GM23248 (cell line): ENCODE data around the gene MEI4. TPM values are rescaled to one million over a fixed set of nuclear protein-coding genes. Genes with fewer than 3 reads are reported as not detected.

ENCODE experiments used
- DNase-seq: peaks from one replicate; pipeline ENCODE4 v3.0.0-alpha.2; 2015
- H2AFZ ChIP-seq: fragments of 200-600 bp; sonication (generic); 2 replicates; pipeline ENCODE4 v1.6.1; 2016; ENCODE audit warnings: antibody characterized with exemption
- H3F3A ChIP-seq: fragments of 200-600 bp; sonication (generic); 2 replicates; pipeline ENCODE4 v1.6.1; 2016; ENCODE audit warnings: mild to moderate bottlenecking, antibody characterized with exemption, mixed run types; ENCODE audit not compliant: insufficient read depth
- H3K27ac ChIP-seq: fragments of 200-600 bp; sonication (generic); 2 replicates; pipeline ENCODE4 v1.5.1; 2016; ENCODE audit warnings: mild to moderate bottlenecking
- H3K27me3 ChIP-seq: fragments of 200-600 bp; sonication (generic); replicated peaks from 2 replicates; pipeline ENCODE4 v1.6.1; 2016; ENCODE audit warnings: mild to moderate bottlenecking; ENCODE audit not compliant: insufficient read depth
- H3K36me3 ChIP-seq: fragments of 200-600 bp; sonication (generic); 2 replicates; pipeline ENCODE4 v1.6.1; 2016; ENCODE audit warnings: low read depth, mild to moderate bottlenecking
- H3K4me1 ChIP-seq: fragments of 200-600 bp; sonication (generic); 2 replicates; pipeline ENCODE4 v1.6.1; 2016; ENCODE audit warnings: mild to moderate bottlenecking; ENCODE audit not compliant: insufficient read depth
- H3K4me2 ChIP-seq: fragments of 200-600 bp; sonication (generic); one replicate; pipeline ENCODE4 v1.6.1; 2016; ENCODE audit warnings: mild to moderate bottlenecking; ENCODE audit not compliant: unreplicated experiment
- H3K4me3 ChIP-seq: fragments of 200-600 bp; sonication (generic); 2 replicates; pipeline ENCODE4 v1.5.1; 2016; ENCODE audit warnings: mild to moderate bottlenecking
- H3K79me2 ChIP-seq: fragments of 200-600 bp; sonication (generic); 2 replicates; pipeline ENCODE4 v1.6.1; 2016; ENCODE audit warnings: mild to moderate bottlenecking; ENCODE audit not compliant: insufficient read depth
- H3K9ac ChIP-seq: fragments of 200-600 bp; sonication (generic); 2 replicates; pipeline ENCODE4 v1.6.1; 2016; ENCODE audit warnings: mild to moderate bottlenecking
- H3K9me2 ChIP-seq: fragments of 200-600 bp; sonication (generic); 2 replicates; pipeline ENCODE4 v1.6.1; 2016; ENCODE audit warnings: mixed run types, mild to moderate bottlenecking, moderate library complexity; ENCODE audit not compliant: insufficient read depth
- H3K9me3 ChIP-seq: fragments of 200-600 bp; sonication (generic); one replicate; pipeline ENCODE4 v1.6.1; 2017; ENCODE audit warnings: low read depth
- H4K20me1 ChIP-seq: fragments of 200-600 bp; sonication (generic); 2 replicates; pipeline ENCODE4 v1.6.0; 2016; ENCODE audit not compliant: insufficient read depth
- EZH2 ChIP-seq: fragments of 200-600 bp; sonication (generic); IDR thresholded peaks from 2 replicates; pipeline ENCODE4 v1.6.1; 2018; ENCODE audit warnings: antibody characterized with exemption, mild to moderate bottlenecking; ENCODE audit not compliant: insufficient read depth, poor library complexity, severe bottlenecking
- EZH2phosphoT487 ChIP-seq: fragments of 200-600 bp; sonication (generic); IDR thresholded peaks from 2 replicates; pipeline ENCODE4 v1.6.1; 2018; ENCODE audit warnings: antibody characterized with exemption, moderate library complexity, mild to moderate bottlenecking, low read depth; ENCODE audit not compliant: insufficient read depth
- WGBS, 2 experiments: methylation state at CpG; one replicate each; pipeline ENCODE4 v1.1.6; 2015 to 2017; ENCODE audit warnings: low lambda C conversion rate in 2 of 2, low coverage in 1 of 2; ENCODE audit errors: missing lambda C conversion rate in 2 of 2; 5-methylcytosine and 5-hydroxymethylcytosine counted together
- in situ Hi-C: fragments of 300-500 bp; cut with MboI; formaldehyde crosslinking; loops from 2 replicates; pipeline ENCODE4 v1.15.0; 2020
- polyA plus RNA-seq: library from polyadenylated mRNA; unstranded; fragments of >200 nt; fragmentation: Nextera tagmentation; extraction: Ambion mirVana; gene quantifications from 2 replicates; pipeline ENCODE4 v1.2.1, GENCODE V29; 2016
- total RNA-seq: library from RNA; depleted of rRNA; stranded (reverse); fragments of >200 nt; shearing (Covaris generic); gene quantifications from 2 replicates; pipeline ENCODE4 v1.2.3, GENCODE V29; 2014

The MEI4 gene
- total and polyA plus RNA-seq, 2 experiments from 2014 or later, result 0.04 TPM; not detected in 1

GRCh38 chr6:77776441-77776840, 123.6 kb downstream of the MEI4 start:
- Histone ChIP-seq H2AFZ (no peak overlapping the region), H3K79me2 (no peaks in the 10 kb centered on the region), H4K20me1 (no peaks in the 10 kb centered on the region), H3K4me2 (no peak overlapping the region), H3K4me3 (no peak overlapping the region), H3F3A (no peaks in the 10 kb centered on the region), H3K9ac (no peak overlapping the region), H3K9me2 (no peaks in the 10 kb centered on the region), H3K27ac (no peak overlapping the region), H3K9me3 (no peaks in the 10 kb centered on the region), H3K36me3 (no peaks in the 10 kb centered on the region), H3K4me1 (no peaks in the 10 kb centered on the region), H3K27me3 (no peaks in the 10 kb centered on the region)
- DNase-seq, result no peak
- TF ChIP-seq EZH2phosphoT487 (no peak), EZH2 (no peak)
- 0 to 6% methylated on average over 1 of the region's 1 CpG for WGBS, 2 experiments
- in situ Hi-C loops, result no loop called here

- 67 to 74% methylated on average over 4 of the region's 4 CpGs for whole genome bisulfite sequencing, 2 experiments
- Histone ChIP-seq H3K36me3 (no peaks in the 10 kb centered on the region), H4K20me1 (no peaks in the 10 kb centered on the region), H3K9me2 (no peaks in the 10 kb centered on the region), H3K9ac (no peak overlapping the region), H3K9me3 (no peaks in the 10 kb centered on the region), H3K27me3 (no peaks in the 10 kb centered on the region), H3K4me1 (no peaks in the 10 kb centered on the region), H2AFZ (no peak overlapping the region), H3K79me2 (no peaks in the 10 kb centered on the region), H3K4me2 (no peak overlapping the region), H3K4me3 (no peak overlapping the region), H3F3A (no peaks in the 10 kb centered on the region), H3K27ac (no peak overlapping the region)
- TF ChIP-seq EZH2phosphoT487, result no peak
- no peak for TF ChIP-seq EZH2
- DNase-seq, result no peak
- in situ Hi-C loops, result no loop called here
These were observed 125.7 kb downstream of the MEI4 start for GRCh38 chr6:77778527-77778926.

GRCh38 chr6:77786935-77787629, 134.2 kb downstream of the MEI4 start:
- H3K27me3 ChIP-seq, result no peaks in the 10 kb centered on the region
- no peaks in the 10 kb centered on the region for H3K4me1 ChIP-seq
- no peak for TF ChIP-seq EZH2phosphoT487
- no peak for TF ChIP-seq EZH2
- no peaks in the 10 kb centered on the region for H3K9me2 ChIP-seq
- no peaks in the 10 kb centered on the region for H4K20me1 ChIP-seq
- H3K9me3 ChIP-seq, result no peaks in the 10 kb centered on the region
- DNase-seq, result no peak
- H3K9ac ChIP-seq, result no peak overlapping the region
- no peaks in the 10 kb centered on the region for H3K79me2 ChIP-seq
- H2AFZ ChIP-seq, result no peak overlapping the region
- H3K4me2 ChIP-seq, result no peak overlapping the region
- no peak overlapping the region for H3K4me3 ChIP-seq
- in situ Hi-C loops, result no loop called here
- H3K27ac ChIP-seq, result no peak overlapping the region
- no peaks in the 10 kb centered on the region for H3F3A ChIP-seq
- WGBS, 2 experiments, result 12 to 23% methylated on average over 4 of the region's 4 CpGs
- H3K36me3 ChIP-seq, result no peaks in the 10 kb centered on the region

- H3F3A ChIP-seq, result no peaks in the 10 kb centered on the region
- H3K79me2 ChIP-seq, result no peaks in the 10 kb centered on the region
- H2AFZ ChIP-seq, result no peak overlapping the region
- H3K27ac ChIP-seq, result no peak overlapping the region
- H3K36me3 ChIP-seq, result no peaks in the 10 kb centered on the region
- H3K9me3 ChIP-seq, result no peaks in the 10 kb centered on the region
- in situ Hi-C loops, result no loop called here
- no peaks in the 10 kb centered on the region for H3K4me1 ChIP-seq
- TF ChIP-seq EZH2phosphoT487 (no peak), EZH2 (no peak)
- H3K9me2 ChIP-seq, result no peaks in the 10 kb centered on the region
- no peaks in the 10 kb centered on the region for H3K27me3 ChIP-seq
- H3K4me2 ChIP-seq, result no peak overlapping the region
- H3K9ac ChIP-seq, result no peak overlapping the region
- H4K20me1 ChIP-seq, result no peaks in the 10 kb centered on the region
- WGBS, 2 experiments, result 43 to 53% methylated on average over 6 of the region's 6 CpGs
- no peak overlapping the region for H3K4me3 ChIP-seq
- DNase-seq, result no peak
These were observed 144.3 kb downstream of the MEI4 start for GRCh38 chr6:77796824-77797809.
